ENCODE results near the gene IGF1R. TPM values are rescaled to one million over a fixed set of nuclear protein-coding genes. Genes with fewer than 3 reads are reported as not detected.

IGF1R gene
- total and polyA plus RNA-seq, 2 of the 13 experiments (the other 11 are each of a cell fraction or from before 2014, with no cell fraction given): 15.9 to 18.4 TPM

DNA sequence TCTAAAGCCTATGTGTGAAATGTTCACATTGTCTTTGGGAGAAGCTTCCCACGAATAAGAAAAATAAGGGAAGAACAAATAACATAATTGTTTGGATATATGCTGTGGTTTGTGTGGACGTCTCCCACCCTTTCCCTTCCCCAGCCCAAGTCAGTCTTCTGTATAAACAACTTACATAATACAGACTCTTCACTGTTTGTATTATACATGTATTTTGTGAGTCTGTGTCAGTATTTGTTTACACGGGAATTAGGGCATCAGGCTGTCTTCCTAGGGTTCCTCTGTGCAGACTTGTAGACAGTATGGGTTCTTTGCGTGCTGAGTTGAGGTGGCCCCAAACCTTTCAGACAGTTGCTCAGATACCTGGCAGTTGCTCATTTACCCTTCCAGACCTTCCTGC lies 103.4 kb downstream of the IGF1R start (continued):
- no peak for TF ChIP-seq ZBTB3 (CRISPR knock-in tag; IDR thresholded peaks at IDR 0.05; ENCODE audit: borderline replicate concordance, low read depth)
- TF ChIP-seq ZNF543 (CRISPR knock-in tag; IDR thresholded peaks at IDR 0.05): no peak
- no peak for TF ChIP-seq ZNF577 (CRISPR knock-in tag; IDR thresholded peaks at IDR 0.05; ENCODE audit: borderline replicate concordance, low read depth)
- TF ChIP-seq, protein P1, sequence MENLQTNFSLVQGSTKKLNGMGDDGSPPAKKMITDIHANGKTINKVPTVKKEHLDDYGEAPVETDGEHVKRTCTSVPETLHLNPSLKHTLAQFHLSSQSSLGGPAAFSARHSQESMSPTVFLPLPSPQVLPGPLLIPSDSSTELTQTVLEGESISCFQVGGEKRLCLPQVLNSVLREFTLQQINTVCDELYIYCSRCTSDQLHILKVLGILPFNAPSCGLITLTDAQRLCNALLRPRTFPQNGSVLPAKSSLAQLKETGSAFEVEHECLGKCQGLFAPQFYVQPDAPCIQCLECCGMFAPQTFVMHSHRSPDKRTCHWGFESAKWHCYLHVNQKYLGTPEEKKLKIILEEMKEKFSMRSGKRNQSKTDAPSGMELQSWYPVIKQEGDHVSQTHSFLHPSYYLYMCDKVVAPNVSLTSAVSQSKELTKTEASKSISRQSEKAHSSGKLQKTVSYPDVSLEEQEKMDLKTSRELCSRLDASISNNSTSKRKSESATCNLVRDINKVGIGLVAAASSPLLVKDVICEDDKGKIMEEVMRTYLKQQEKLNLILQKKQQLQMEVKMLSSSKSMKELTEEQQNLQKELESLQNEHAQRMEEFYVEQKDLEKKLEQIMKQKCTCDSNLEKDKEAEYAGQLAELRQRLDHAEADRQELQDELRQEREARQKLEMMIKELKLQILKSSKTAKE (CRISPR knock-in tag; IDR thresholded peaks at IDR 0.05; ENCODE audit: borderline replicate concordance): peak; percentile 52; the same call in 1 of the 2 replicates
- no peak for TF ChIP-seq SOX13 (IDR thresholded peaks at IDR 0.05)
- peak in 1 of 2 experiments; percentile 47; a peak in 1 of 4 replicates for TF ChIP-seq SOX13 (CRISPR knock-in tag; conservative IDR thresholded peaks at IDR 0.05 in 1 of 2, IDR thresholded peaks at IDR 0.05 in 1 of 2)
- no peak for TF ChIP-seq ZBTB8A (CRISPR knock-in tag; IDR thresholded peaks at IDR 0.05; ENCODE audit: borderline replicate concordance, low read depth)
- no peak for TF ChIP-seq ZBTB20 (CRISPR knock-in tag; IDR thresholded peaks at IDR 0.05; ENCODE audit: borderline replicate concordance, low read depth)
- TF ChIP-seq RARG (CRISPR knock-in tag; IDR thresholded peaks at IDR 0.05; ENCODE audit: low read depth): no peak
- TF ChIP-seq GLI4 (CRISPR knock-in tag; IDR thresholded peaks at IDR 0.05; ENCODE audit: borderline replicate concordance): no peak
- no peak for TF ChIP-seq MED8 (CRISPR knock-in tag; IDR thresholded peaks at IDR 0.05; ENCODE audit: insufficient replicate concordance)
- TF ChIP-seq FOXK1 (CRISPR knock-in tag; IDR thresholded peaks at IDR 0.05; ENCODE audit: borderline replicate concordance, low read depth): peak; percentile 41; the same call in 1 of the 2 replicates
- TF ChIP-seq, protein P2, sequence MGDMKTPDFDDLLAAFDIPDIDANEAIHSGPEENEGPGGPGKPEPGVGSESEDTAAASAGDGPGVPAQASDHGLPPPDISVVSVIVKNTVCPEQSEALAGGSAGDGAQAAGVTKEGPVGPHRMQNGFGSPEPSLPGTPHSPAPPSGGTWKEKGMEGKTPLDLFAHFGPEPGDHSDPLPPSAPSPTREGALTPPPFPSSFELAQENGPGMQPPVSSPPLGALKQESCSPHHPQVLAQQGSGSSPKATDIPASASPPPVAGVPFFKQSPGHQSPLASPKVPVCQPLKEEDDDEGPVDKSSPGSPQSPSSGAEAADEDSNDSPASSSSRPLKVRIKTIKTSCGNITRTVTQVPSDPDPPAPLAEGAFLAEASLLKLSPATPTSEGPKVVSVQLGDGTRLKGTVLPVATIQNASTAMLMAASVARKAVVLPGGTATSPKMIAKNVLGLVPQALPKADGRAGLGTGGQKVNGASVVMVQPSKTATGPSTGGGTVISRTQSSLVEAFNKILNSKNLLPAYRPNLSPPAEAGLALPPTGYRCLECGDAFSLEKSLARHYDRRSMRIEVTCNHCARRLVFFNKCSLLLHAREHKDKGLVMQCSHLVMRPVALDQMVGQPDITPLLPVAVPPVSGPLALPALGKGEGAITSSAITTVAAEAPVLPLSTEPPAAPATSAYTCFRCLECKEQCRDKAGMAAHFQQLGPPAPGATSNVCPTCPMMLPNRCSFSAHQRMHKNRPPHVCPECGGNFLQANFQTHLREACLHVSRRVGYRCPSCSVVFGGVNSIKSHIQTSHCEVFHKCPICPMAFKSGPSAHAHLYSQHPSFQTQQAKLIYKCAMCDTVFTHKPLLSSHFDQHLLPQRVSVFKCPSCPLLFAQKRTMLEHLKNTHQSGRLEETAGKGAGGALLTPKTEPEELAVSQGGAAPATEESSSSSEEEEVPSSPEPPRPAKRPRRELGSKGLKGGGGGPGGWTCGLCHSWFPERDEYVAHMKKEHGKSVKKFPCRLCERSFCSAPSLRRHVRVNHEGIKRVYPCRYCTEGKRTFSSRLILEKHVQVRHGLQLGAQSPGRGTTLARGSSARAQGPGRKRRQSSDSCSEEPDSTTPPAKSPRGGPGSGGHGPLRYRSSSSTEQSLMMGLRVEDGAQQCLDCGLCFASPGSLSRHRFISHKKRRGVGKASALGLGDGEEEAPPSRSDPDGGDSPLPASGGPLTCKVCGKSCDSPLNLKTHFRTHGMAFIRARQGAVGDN (CRISPR knock-in tag; IDR thresholded peaks at IDR 0.05): no peak
- TF ChIP-seq SOX6 (IDR thresholded peaks at IDR 0.05): no peak
- 0 out of 2 replicates have a peak, but pooled peaks have one; percentile 22 for TF ChIP-seq SOX6 (CRISPR knock-in tag; IDR thresholded peaks at IDR 0.05)
- no peak for TF ChIP-seq FOXM1 (CRISPR knock-in tag; IDR thresholded peaks at IDR 0.05)
- TF ChIP-seq FOXA3 (CRISPR knock-in tag; IDR thresholded peaks at IDR 0.05): peak; percentile 80
- TF ChIP-seq, protein P3, sequence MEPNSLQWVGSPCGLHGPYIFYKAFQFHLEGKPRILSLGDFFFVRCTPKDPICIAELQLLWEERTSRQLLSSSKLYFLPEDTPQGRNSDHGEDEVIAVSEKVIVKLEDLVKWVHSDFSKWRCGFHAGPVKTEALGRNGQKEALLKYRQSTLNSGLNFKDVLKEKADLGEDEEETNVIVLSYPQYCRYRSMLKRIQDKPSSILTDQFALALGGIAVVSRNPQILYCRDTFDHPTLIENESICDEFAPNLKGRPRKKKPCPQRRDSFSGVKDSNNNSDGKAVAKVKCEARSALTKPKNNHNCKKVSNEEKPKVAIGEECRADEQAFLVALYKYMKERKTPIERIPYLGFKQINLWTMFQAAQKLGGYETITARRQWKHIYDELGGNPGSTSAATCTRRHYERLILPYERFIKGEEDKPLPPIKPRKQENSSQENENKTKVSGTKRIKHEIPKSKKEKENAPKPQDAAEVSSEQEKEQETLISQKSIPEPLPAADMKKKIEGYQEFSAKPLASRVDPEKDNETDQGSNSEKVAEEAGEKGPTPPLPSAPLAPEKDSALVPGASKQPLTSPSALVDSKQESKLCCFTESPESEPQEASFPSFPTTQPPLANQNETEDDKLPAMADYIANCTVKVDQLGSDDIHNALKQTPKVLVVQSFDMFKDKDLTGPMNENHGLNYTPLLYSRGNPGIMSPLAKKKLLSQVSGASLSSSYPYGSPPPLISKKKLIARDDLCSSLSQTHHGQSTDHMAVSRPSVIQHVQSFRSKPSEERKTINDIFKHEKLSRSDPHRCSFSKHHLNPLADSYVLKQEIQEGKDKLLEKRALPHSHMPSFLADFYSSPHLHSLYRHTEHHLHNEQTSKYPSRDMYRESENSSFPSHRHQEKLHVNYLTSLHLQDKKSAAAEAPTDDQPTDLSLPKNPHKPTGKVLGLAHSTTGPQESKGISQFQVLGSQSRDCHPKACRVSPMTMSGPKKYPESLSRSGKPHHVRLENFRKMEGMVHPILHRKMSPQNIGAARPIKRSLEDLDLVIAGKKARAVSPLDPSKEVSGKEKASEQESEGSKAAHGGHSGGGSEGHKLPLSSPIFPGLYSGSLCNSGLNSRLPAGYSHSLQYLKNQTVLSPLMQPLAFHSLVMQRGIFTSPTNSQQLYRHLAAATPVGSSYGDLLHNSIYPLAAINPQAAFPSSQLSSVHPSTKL (CRISPR knock-in tag; IDR thresholded peaks at IDR 0.05): peak; percentile 86
- TF ChIP-seq MEIS1 (CRISPR knock-in tag; IDR thresholded peaks at IDR 0.05; ENCODE audit: borderline replicate concordance): no peak
- no peak for TF ChIP-seq CC2D1A (CRISPR knock-in tag; IDR thresholded peaks at IDR 0.05)
